GM19193 (cell line): Measurements from ENCODE around the gene CCT7.

Source experiments
- POLR2A ChIP-seq: IDR thresholded peaks from 4 replicates; pipeline ENCODE4 v1.6.1; 2011; ENCODE audit not compliant: insufficient read depth, insufficient read length; ENCODE audit errors: extremely low read depth

CCT7 gene

GRCh38 chr2:73233932-73234832 is at the start of gene CCT7:
Gene CCT7 (plus strand): TSS chr2:73234308. CDS start chr2:73234379, 71 bp downstream.
- TF ChIP-seq POLR2A, result peak; percentile 98

GRCh38 chr2:73185965-73186364 is 48.1 kb upstream of the CCT7 start:
- no peak for TF ChIP-seq POLR2A

- TF ChIP-seq POLR2A, result no peak
Measured at GRCh38 chr2:73187549-73187948, 46.6 kb upstream of the CCT7 start.

- TF ChIP-seq POLR2A, result no peak
Measured at GRCh38 chr2:73197579-73197978, 36.5 kb upstream of the CCT7 start.

- TF ChIP-seq POLR2A, result no peak
Measured at GRCh38 chr2:73202156-73203054, 31.7 kb upstream of the CCT7 start, which contains the start of gene NOTO. Gene NOTO (plus strand): TSS chr2:73202574. CDS start chr2:73202667, 93 bp downstream.

GRCh38 chr2:73203055-73203681 is 30.9 kb upstream of the CCT7 start:
- TF ChIP-seq POLR2A, result no peak

- no peak for TF ChIP-seq POLR2A
Measured at GRCh38 chr2:73205611-73206010, 28.5 kb upstream of the CCT7 start.

GRCh38 chr2:73208258-73208657 is 25.9 kb upstream of the CCT7 start:
- TF ChIP-seq POLR2A, result no peak

- no peak for TF ChIP-seq POLR2A
Measured at GRCh38 chr2:73210019-73210418, 24.1 kb upstream of the CCT7 start.

GRCh38 chr2:73210696-73211095 is 23.4 kb upstream of the CCT7 start:
- no peak for TF ChIP-seq POLR2A

- TF ChIP-seq POLR2A, result no peak
Measured at GRCh38 chr2:73212098-73212447, 22.0 kb upstream of the CCT7 start.

GRCh38 chr2:73212448-73213176 is 21.5 kb upstream of the CCT7 start:
- TF ChIP-seq POLR2A, result no peak

GRCh38 chr2:73214120-73215035 is 19.7 kb upstream of the CCT7 start, which contains the start of gene SMYD5:
Gene SMYD5 (plus strand): TSS chr2:73214245. CDS start chr2:73214267, 22 bp downstream.
- TF ChIP-seq POLR2A, result peak; percentile 66
